HEK293 (cell line): ENCODE measurements around the gene MAP1B.

Experiments used
- FEZF1 ChIP-seq: fragments of 450-650 bp; formaldehyde crosslinking; IDR thresholded peaks from 2 replicates; pipeline ENCODE4 v1.5.1; 2016; ENCODE audit warnings: missing biosample characterization, missing genetic modification characterization
- KLF9 ChIP-seq: fragments of 450-650 bp; formaldehyde crosslinking; IDR thresholded peaks from 2 replicates; pipeline ENCODE4 v1.5.1; 2016; ENCODE audit warnings: missing biosample characterization, missing genetic modification characterization, low read depth
- OSR2 ChIP-seq: fragments of 450-650 bp; formaldehyde crosslinking; IDR thresholded peaks from 2 replicates; pipeline ENCODE4 v1.5.1; 2016; ENCODE audit warnings: missing biosample characterization, missing genetic modification characterization
- REST ChIP-seq: fragments of 450-650 bp; formaldehyde crosslinking; IDR thresholded peaks from 2 replicates; pipeline ENCODE4 v1.5.1; 2016; ENCODE audit warnings: missing biosample characterization, missing genetic modification characterization
- SETDB1 ChIP-seq: IDR thresholded peaks from one replicate; pipeline ENCODE4 v1.6.1; 2017; ENCODE audit warnings: mild to moderate bottlenecking, low read length, moderate library complexity, mixed read lengths; ENCODE audit not compliant: insufficient read length
- SP7 ChIP-seq: fragments of 450-650 bp; formaldehyde crosslinking; IDR thresholded peaks from 2 replicates; pipeline ENCODE4 v1.5.1; 2016; ENCODE audit warnings: missing biosample characterization, missing genetic modification characterization
- TRIM28 ChIP-seq: IDR thresholded peaks from 2 replicates; pipeline ENCODE4 v1.6.1; 2011; ENCODE audit warnings: low read length, control low read depth, borderline replicate concordance
- YY1 ChIP-seq: fragments of 450-650 bp; formaldehyde crosslinking; IDR thresholded peaks from 2 replicates; pipeline ENCODE4 v1.5.1; 2018; ENCODE audit warnings: missing biosample characterization, missing genetic modification characterization
- YY2 ChIP-seq: fragments of 450-650 bp; formaldehyde crosslinking; IDR thresholded peaks from 2 replicates; pipeline ENCODE4 v1.5.1; 2016; ENCODE audit warnings: missing biosample characterization, missing genetic modification characterization
- ZBTB7A ChIP-seq: fragments of 450-650 bp; formaldehyde crosslinking; IDR thresholded peaks from 2 replicates; pipeline ENCODE4 v1.5.1; 2016; ENCODE audit warnings: low read depth, missing biosample characterization, missing genetic modification characterization
- ZBTB8A ChIP-seq: fragments of 450-650 bp; formaldehyde crosslinking; IDR thresholded peaks from 2 replicates; pipeline ENCODE4 v1.5.1; 2016; ENCODE audit warnings: missing biosample characterization, missing genetic modification characterization
- ZIC2 ChIP-seq: fragments of 450-650 bp; formaldehyde crosslinking; IDR thresholded peaks from 2 replicates; pipeline ENCODE4 v1.5.1; 2016; ENCODE audit warnings: missing biosample characterization, missing genetic modification characterization
- ZNF114 ChIP-seq: fragments of 450-650 bp; formaldehyde crosslinking; IDR thresholded peaks from 2 replicates; pipeline ENCODE4 v1.5.0; 2017; ENCODE audit warnings: missing biosample characterization, missing genetic modification characterization
- ZNF121 ChIP-seq: fragments of 450-650 bp; formaldehyde crosslinking; IDR thresholded peaks from 2 replicates; pipeline ENCODE4 v1.5.1; 2016; ENCODE audit warnings: missing biosample characterization, missing genetic modification characterization
- ZNF155 ChIP-seq: fragments of 450-650 bp; formaldehyde crosslinking; IDR thresholded peaks from 2 replicates; pipeline ENCODE4 v1.5.1; 2016; ENCODE audit warnings: missing biosample characterization, missing genetic modification characterization
- ZNF157 ChIP-seq: fragments of 450-650 bp; formaldehyde crosslinking; IDR thresholded peaks from 2 replicates; pipeline ENCODE4 v1.5.1; 2016; ENCODE audit warnings: missing biosample characterization, missing genetic modification characterization
- ZNF2 ChIP-seq: fragments of 450-650 bp; formaldehyde crosslinking; IDR thresholded peaks from 2 replicates; pipeline ENCODE4 v1.5.1; 2016; ENCODE audit warnings: missing biosample characterization, missing genetic modification characterization
- ZNF223 ChIP-seq: fragments of 450-650 bp; formaldehyde crosslinking; IDR thresholded peaks from 2 replicates; pipeline ENCODE4 v1.5.1; 2016; ENCODE audit warnings: missing biosample characterization, missing genetic modification characterization
- ZNF24 ChIP-seq: fragments of 450-650 bp; formaldehyde crosslinking; IDR thresholded peaks from 2 replicates; pipeline ENCODE4 v1.5.1; 2016; ENCODE audit warnings: missing biosample characterization, missing genetic modification characterization
- ZNF302 ChIP-seq: fragments of 450-650 bp; formaldehyde crosslinking; IDR thresholded peaks from 2 replicates; pipeline ENCODE4 v1.5.1; 2016; ENCODE audit warnings: missing biosample characterization, missing genetic modification characterization, low read depth
- ZNF398 ChIP-seq: fragments of 450-650 bp; formaldehyde crosslinking; IDR thresholded peaks from 2 replicates; pipeline ENCODE4 v1.5.1; 2017; ENCODE audit warnings: missing biosample characterization, missing genetic modification characterization
- ZNF426 ChIP-seq: fragments of 450-650 bp; formaldehyde crosslinking; IDR thresholded peaks from 2 replicates; pipeline ENCODE4 v1.5.1; 2017; ENCODE audit warnings: missing biosample characterization, missing genetic modification characterization, mild to moderate bottlenecking, inconsistent platforms, moderate library complexity
- ZNF473 ChIP-seq: fragments of 450-650 bp; formaldehyde crosslinking; IDR thresholded peaks from 2 replicates; pipeline ENCODE4 v1.5.1; 2017; ENCODE audit warnings: missing biosample characterization, missing genetic modification characterization
- ZNF510 ChIP-seq: fragments of 450-650 bp; formaldehyde crosslinking; IDR thresholded peaks from 2 replicates; pipeline ENCODE4 v1.5.1; 2018; ENCODE audit warnings: mild to moderate bottlenecking, missing genetic modification characterization, missing biosample characterization; ENCODE audit not compliant: insufficient replicate concordance
- ZNF521 ChIP-seq: fragments of 450-650 bp; formaldehyde crosslinking; IDR thresholded peaks from 2 replicates; pipeline ENCODE4 v1.5.1; 2017; ENCODE audit warnings: missing biosample characterization, mild to moderate bottlenecking, missing genetic modification characterization
- ZNF585B ChIP-seq: fragments of 450-650 bp; formaldehyde crosslinking; IDR thresholded peaks from 2 replicates; pipeline ENCODE4 v1.5.1; 2016; ENCODE audit warnings: missing biosample characterization, missing genetic modification characterization
- ZNF621 ChIP-seq: fragments of 450-650 bp; formaldehyde crosslinking; IDR thresholded peaks from 2 replicates; pipeline ENCODE4 v1.5.1; 2017; ENCODE audit warnings: missing biosample characterization, missing genetic modification characterization
- ZNF624 ChIP-seq: fragments of 450-650 bp; formaldehyde crosslinking; IDR thresholded peaks from 2 replicates; pipeline ENCODE4 v1.5.1; 2017; ENCODE audit warnings: missing biosample characterization, missing genetic modification characterization
- ZNF776 ChIP-seq: fragments of 450-650 bp; formaldehyde crosslinking; IDR thresholded peaks from 2 replicates; pipeline ENCODE4 v1.5.0; 2017; ENCODE audit warnings: missing biosample characterization, missing genetic modification characterization, borderline replicate concordance
- ZXDB ChIP-seq: fragments of 450-650 bp; formaldehyde crosslinking; IDR thresholded peaks from 2 replicates; pipeline ENCODE4 v1.5.1; 2016; ENCODE audit warnings: missing biosample characterization, missing genetic modification characterization
- TF ChIP-seq, protein P1 (sequence below): fragments of 450-650 bp; formaldehyde crosslinking; IDR thresholded peaks from 2 replicates; pipeline ENCODE4 v1.5.1; 2016; ENCODE audit warnings: missing biosample characterization, missing genetic modification characterization, low read depth
- TF ChIP-seq, protein P2 (sequence below): fragments of 450-650 bp; formaldehyde crosslinking; IDR thresholded peaks from 2 replicates; pipeline ENCODE4 v1.5.1; 2016; ENCODE audit warnings: missing biosample characterization, missing genetic modification characterization

Gene MAP1B

GRCh38 chr5:72166070-72166979 lies 59.0 kb downstream of the MAP1B start (continued):
- TF ChIP-seq OSR2 (tag by site-specific recombination) (peak; percentile 96), YY1 (tag by site-specific recombination) (peak; percentile 62; the same call in 1 of the 2 replicates), ZNF302 (no peak), SETDB1 (no peak), ZNF621 (tag by site-specific recombination) (no peak), ZNF585B (tag by site-specific recombination) (no peak), ZBTB8A (tag by site-specific recombination) (peak; percentile 65), ZNF157 (tag by site-specific recombination) (no peak), ZNF776 (no peak), ZBTB7A (tag by site-specific recombination) (no peak), ZNF155 (tag by site-specific recombination) (no peak), ZNF510 (no peak), KLF9 (tag by site-specific recombination) (no peak), ZNF624 (tag by site-specific recombination) (no peak), ZNF24 (no peak; the same call in 1 of the 2 replicates), ZNF398 (tag by site-specific recombination) (no peak), FEZF1 (peak; percentile 75), ZNF2 (tag by site-specific recombination) (no peak), SP7 (peak; percentile 77; the same call in 1 of the 2 replicates), ZIC2 (peak; percentile 84), REST (tag by site-specific recombination) (no peak), ZNF521 (no peak), ZNF223 (tag by site-specific recombination) (no peak), ZNF473 (tag by site-specific recombination) (no peak), YY2 (tag by site-specific recombination) (no peak), ZNF426 (tag by site-specific recombination) (no peak), TRIM28 (peak; percentile 71; the same call in 1 of the 2 replicates), ZXDB (tag by site-specific recombination) (no peak), ZNF121 (tag by site-specific recombination) (no peak), ZNF114 (tag by site-specific recombination) (no peak)
- TF ChIP-seq, protein P1, sequence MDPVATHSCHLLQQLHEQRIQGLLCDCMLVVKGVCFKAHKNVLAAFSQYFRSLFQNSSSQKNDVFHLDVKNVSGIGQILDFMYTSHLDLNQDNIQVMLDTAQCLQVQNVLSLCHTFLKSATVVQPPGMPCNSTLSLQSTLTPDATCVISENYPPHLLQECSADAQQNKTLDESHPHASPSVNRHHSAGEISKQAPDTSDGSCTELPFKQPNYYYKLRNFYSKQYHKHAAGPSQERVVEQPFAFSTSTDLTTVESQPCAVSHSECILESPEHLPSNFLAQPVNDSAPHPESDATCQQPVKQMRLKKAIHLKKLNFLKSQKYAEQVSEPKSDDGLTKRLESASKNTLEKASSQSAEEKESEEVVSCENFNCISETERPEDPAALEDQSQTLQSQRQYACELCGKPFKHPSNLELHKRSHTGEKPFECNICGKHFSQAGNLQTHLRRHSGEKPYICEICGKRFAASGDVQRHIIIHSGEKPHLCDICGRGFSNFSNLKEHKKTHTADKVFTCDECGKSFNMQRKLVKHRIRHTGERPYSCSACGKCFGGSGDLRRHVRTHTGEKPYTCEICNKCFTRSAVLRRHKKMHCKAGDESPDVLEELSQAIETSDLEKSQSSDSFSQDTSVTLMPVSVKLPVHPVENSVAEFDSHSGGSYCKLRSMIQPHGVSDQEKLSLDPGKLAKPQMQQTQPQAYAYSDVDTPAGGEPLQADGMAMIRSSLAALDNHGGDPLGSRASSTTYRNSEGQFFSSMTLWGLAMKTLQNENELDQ (tag by site-specific recombination): no peak
- TF ChIP-seq, protein P2, sequence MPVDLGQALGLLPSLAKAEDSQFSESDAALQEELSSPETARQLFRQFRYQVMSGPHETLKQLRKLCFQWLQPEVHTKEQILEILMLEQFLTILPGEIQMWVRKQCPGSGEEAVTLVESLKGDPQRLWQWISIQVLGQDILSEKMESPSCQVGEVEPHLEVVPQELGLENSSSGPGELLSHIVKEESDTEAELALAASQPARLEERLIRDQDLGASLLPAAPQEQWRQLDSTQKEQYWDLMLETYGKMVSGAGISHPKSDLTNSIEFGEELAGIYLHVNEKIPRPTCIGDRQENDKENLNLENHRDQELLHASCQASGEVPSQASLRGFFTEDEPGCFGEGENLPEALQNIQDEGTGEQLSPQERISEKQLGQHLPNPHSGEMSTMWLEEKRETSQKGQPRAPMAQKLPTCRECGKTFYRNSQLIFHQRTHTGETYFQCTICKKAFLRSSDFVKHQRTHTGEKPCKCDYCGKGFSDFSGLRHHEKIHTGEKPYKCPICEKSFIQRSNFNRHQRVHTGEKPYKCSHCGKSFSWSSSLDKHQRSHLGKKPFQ (tag by site-specific recombination): no peak; the same call in 1 of the 2 replicates
